Mesendoderm (in vitro differentiated cells): Measurements from ENCODE around the gene HNRNPDL.
"Not testable (repeated sequence)": the region's sequence is repeated elsewhere in the genome, so short reads cannot be mapped to it uniquely, and the experiment has no call there.

Experiments
- DNase-seq: peaks from one replicate; pipeline ENCODE4 v3.0.0; 2013
- H2AK5ac ChIP-seq: 2 replicates; pipeline ENCODE4 v1.6.1; 2013; ENCODE audit warnings: low read length, inconsistent platforms
- H2BK120ac ChIP-seq: 2 replicates; pipeline ENCODE4 v1.6.1; 2013; ENCODE audit warnings: low read depth, mild to moderate bottlenecking, low read length, moderate library complexity, mixed read lengths
- H2BK15ac ChIP-seq: replicated peaks from 2 replicates; pipeline ENCODE4 v1.6.1; 2013; ENCODE audit warnings: low read depth, mild to moderate bottlenecking, moderate library complexity
- H2BK5ac ChIP-seq: 2 replicates; pipeline ENCODE4 v1.6.1; 2013; ENCODE audit warnings: low read length, inconsistent platforms
- H3K18ac ChIP-seq: 2 replicates; pipeline ENCODE4 v1.6.1; 2013; ENCODE audit warnings: mild to moderate bottlenecking, low read length, mixed read lengths
- H3K23ac ChIP-seq: one replicate; pipeline ENCODE4 v1.6.1; 2013; ENCODE audit warnings: low read length
- H3K27ac ChIP-seq: 2 replicates; pipeline ENCODE4 v1.5.1; 2013; ENCODE audit warnings: low read depth, mild to moderate bottlenecking, inconsistent platforms, low read length, moderate library complexity
- H3K27me3 ChIP-seq: 2 replicates; pipeline ENCODE4 v1.6.1; 2013; ENCODE audit warnings: low read length, control low read depth, mild to moderate bottlenecking, inconsistent platforms; ENCODE audit not compliant: insufficient read depth, poor library complexity
- H3K36me3 ChIP-seq: 2 replicates; pipeline ENCODE4 v1.6.1; 2013; ENCODE audit warnings: low read length, inconsistent platforms; ENCODE audit not compliant: control insufficient read depth, insufficient read depth
- H3K4ac ChIP-seq: one replicate; pipeline ENCODE4 v1.6.1; 2013; ENCODE audit warnings: low read depth, mild to moderate bottlenecking, low read length, moderate library complexity
- H3K4me1 ChIP-seq: 2 replicates; pipeline ENCODE4 v1.6.1; 2013; ENCODE audit warnings: low read depth, low read length, inconsistent platforms; ENCODE audit not compliant: control insufficient read depth
- H3K4me2 ChIP-seq: 2 replicates; pipeline ENCODE4 v1.6.1; 2013; ENCODE audit warnings: low read length
- H3K4me3 ChIP-seq: 2 replicates; pipeline ENCODE4 v1.5.1; 2013; ENCODE audit warnings: mild to moderate bottlenecking, low read length
- H3K56ac ChIP-seq: one replicate; pipeline ENCODE4 v1.6.1; 2013; ENCODE audit warnings: low read length
- H3K79me1 ChIP-seq: 2 replicates; pipeline ENCODE4 v1.6.1; 2013; ENCODE audit warnings: low read length, inconsistent platforms
- H3K79me2 ChIP-seq: 2 replicates; pipeline ENCODE4 v1.6.1; 2013; ENCODE audit warnings: mild to moderate bottlenecking, low read length; ENCODE audit not compliant: control insufficient read depth, insufficient read depth
- H3K9ac ChIP-seq: 2 replicates; pipeline ENCODE4 v1.6.1; 2013; ENCODE audit warnings: low read length, inconsistent platforms
- H4K5ac ChIP-seq: one replicate; pipeline ENCODE4 v1.6.1; 2013; ENCODE audit warnings: low read length
- H4K8ac ChIP-seq: one replicate; pipeline ENCODE4 v1.6.1; 2013; ENCODE audit warnings: low read depth, mild to moderate bottlenecking, control low read depth, low read length, moderate library complexity
- WGBS: extraction: QIAGEN DNeasy Blood & Tissue Kit; methylation state at CpG from one replicate; pipeline ENCODE4 v1.1.7; 2013; ENCODE audit warnings: low lambda C conversion rate, missing lambda C conversion rate; ENCODE audit not compliant: insufficient coverage; ENCODE audit errors: extremely low coverage; 5-methylcytosine and 5-hydroxymethylcytosine counted together

Gene HNRNPDL

DNA sequence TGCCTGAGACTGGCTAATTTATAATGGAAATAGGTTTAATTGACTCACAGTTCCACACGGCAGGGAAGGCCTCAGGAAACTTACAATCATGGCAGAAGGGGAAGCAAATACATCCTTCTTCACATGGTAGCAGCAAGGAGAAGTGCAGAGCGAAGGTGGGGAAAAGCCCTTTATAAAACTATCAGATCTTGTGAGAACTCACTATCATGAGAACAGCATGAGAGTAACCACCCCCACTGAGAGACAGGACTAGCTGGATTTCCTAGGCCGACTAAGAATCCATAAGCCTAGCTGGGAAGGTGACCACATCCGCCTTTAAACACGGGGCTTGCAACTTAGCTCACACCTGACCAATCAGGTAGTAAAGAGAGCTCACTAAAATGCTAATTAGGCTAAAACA is 42.8 kb upstream of the HNRNPDL start:
- not testable (repeated sequence) for H2BK15ac ChIP-seq, H3K27ac ChIP-seq, H3K27me3 ChIP-seq, H2BK5ac ChIP-seq, H3K4me3 ChIP-seq, H3K18ac ChIP-seq, H4K5ac ChIP-seq, H3K4me1 ChIP-seq, H3K4me2 ChIP-seq, H3K4ac ChIP-seq, H3K79me1 ChIP-seq, H2BK120ac ChIP-seq, H3K56ac ChIP-seq, H2AK5ac ChIP-seq, H3K9ac ChIP-seq, H3K23ac ChIP-seq, H3K36me3 ChIP-seq, H3K79me2 ChIP-seq, H4K8ac ChIP-seq
- peak; percentile 59 for DNase-seq
- no CpG with 5 or more reads among the region's 5 CpGs for WGBS

- H3K23ac ChIP-seq = no peak overlapping the region
- H4K8ac ChIP-seq = no peak overlapping the region
- no peak overlapping the region for H4K5ac ChIP-seq
- no peaks in the 10 kb centered on the region for H3K79me2 ChIP-seq
- no peak overlapping the region for H2BK5ac ChIP-seq
- H3K4me1 ChIP-seq = peaks cover 2% of the 10 kb centered on the region
- H2BK120ac ChIP-seq = no peak overlapping the region
- H3K4me2 ChIP-seq = no peak overlapping the region
- H3K36me3 ChIP-seq = no peaks in the 10 kb centered on the region
- H3K27ac ChIP-seq = peak overlapping the region; percentile 71
- no peak overlapping the region for H3K18ac ChIP-seq
- peak; percentile 43 for DNase-seq
- no peaks in the 10 kb centered on the region for H3K27me3 ChIP-seq
- H3K56ac ChIP-seq = peak overlapping the region; percentile 44
- no peaks in the 10 kb centered on the region for H3K79me1 ChIP-seq
- H3K4me3 ChIP-seq = no peak overlapping the region
- no peak overlapping the region for H3K4ac ChIP-seq
- no peak overlapping the region for H2BK15ac ChIP-seq
- no peak overlapping the region for H2AK5ac ChIP-seq
- no peak overlapping the region for H3K9ac ChIP-seq
- WGBS = no CpG with 5 or more reads among the region's 2 CpGs
Measured at GRCh38 chr4:82469791-82470345, 39.6 kb upstream of the HNRNPDL start.

GRCh38 chr4:82467471-82467870 is 37.2 kb upstream of the HNRNPDL start:
- Histone ChIP-seq H3K4me1 (peaks cover 2% of the 10 kb centered on the region), H3K18ac (no peak overlapping the region), H3K4me3 (no peak overlapping the region), H4K8ac (no peak overlapping the region), H3K36me3 (peaks cover 1% of the 10 kb centered on the region), H3K27ac (no peak overlapping the region), H2BK5ac (no peak overlapping the region), H3K79me2 (no peaks in the 10 kb centered on the region), H2BK120ac (no peak overlapping the region), H3K56ac (no peak overlapping the region), H3K23ac (no peak overlapping the region), H3K4me2 (no peak overlapping the region), H2AK5ac (no peak overlapping the region), H3K79me1 (no peaks in the 10 kb centered on the region), H2BK15ac (no peak overlapping the region), H3K9ac (no peak overlapping the region), H3K4ac (no peak overlapping the region), H3K27me3 (no peaks in the 10 kb centered on the region), H4K5ac (no peak overlapping the region)
- no CpG with 5 or more reads among the region's 3 CpGs for WGBS
- DNase-seq = no peak

DNA sequence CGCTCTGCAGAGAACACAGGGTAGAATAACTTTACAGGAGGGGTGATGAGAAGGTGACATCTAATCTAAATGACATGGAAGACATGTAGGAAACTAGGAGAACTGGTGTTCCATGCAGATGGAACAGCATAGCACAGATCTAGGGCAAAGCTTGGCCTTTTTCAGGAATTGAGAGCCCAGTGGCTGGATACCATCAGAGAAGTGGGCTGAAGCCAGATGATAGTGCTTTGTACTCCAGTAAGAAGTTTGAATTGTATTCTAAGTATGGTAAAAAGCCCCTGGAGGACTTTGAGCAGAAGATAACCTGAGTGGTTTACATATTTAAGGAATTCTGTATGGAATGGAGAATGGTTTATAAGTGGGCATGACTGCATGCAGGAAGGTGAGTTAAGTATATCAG is 33.0 kb upstream of the HNRNPDL start:
- no peak overlapping the region for H4K5ac ChIP-seq
- no peak overlapping the region for H2BK120ac ChIP-seq
- no peak overlapping the region for H2BK5ac ChIP-seq
- no peak for DNase-seq
- H3K4ac ChIP-seq = no peak overlapping the region
- no peaks in the 10 kb centered on the region for H3K79me2 ChIP-seq
- no peaks in the 10 kb centered on the region for H3K4me1 ChIP-seq
- no peak overlapping the region for H3K4me3 ChIP-seq
- H3K27me3 ChIP-seq = no peaks in the 10 kb centered on the region
- H2BK15ac ChIP-seq = no peak overlapping the region
- H3K79me1 ChIP-seq = no peaks in the 10 kb centered on the region
- H3K18ac ChIP-seq = no peak overlapping the region
- H3K9ac ChIP-seq = no peak overlapping the region
- no peak overlapping the region for H3K27ac ChIP-seq
- H3K23ac ChIP-seq = no peak overlapping the region
- no peak overlapping the region for H4K8ac ChIP-seq
- H3K36me3 ChIP-seq = peaks cover 1% of the 10 kb centered on the region
- no CpG with 5 or more reads among the region's 1 CpG for WGBS
- H3K4me2 ChIP-seq = no peak overlapping the region
- peak overlapping the region; percentile 43 for H3K56ac ChIP-seq
- no peak overlapping the region for H2AK5ac ChIP-seq

DNA sequence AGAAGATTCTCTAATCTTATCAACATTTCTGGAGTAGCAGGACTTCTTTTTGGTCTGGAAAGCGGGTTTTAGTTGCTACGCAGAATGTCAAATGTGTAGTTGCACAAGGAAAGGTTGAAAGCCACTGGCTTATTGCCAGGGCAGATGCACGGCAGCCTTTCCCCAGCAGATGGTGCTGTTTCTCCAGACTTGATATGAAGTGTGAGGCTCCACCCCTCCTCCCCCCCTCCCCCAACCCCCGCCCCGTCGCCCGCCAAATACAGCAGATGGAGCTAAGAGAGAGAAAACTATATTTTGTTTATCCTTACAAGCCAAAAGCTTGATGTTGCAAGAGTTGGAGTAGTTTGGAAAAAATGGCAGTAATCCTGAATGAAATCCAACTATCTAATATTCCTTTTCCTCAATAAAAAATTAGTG is 32.2 kb upstream of the HNRNPDL start:
- no CpG with 5 or more reads among the region's 7 CpGs for WGBS
- Histone ChIP-seq H3K36me3 (peaks cover 1% of the 10 kb centered on the region), H3K4ac (no peak overlapping the region)

DNA sequence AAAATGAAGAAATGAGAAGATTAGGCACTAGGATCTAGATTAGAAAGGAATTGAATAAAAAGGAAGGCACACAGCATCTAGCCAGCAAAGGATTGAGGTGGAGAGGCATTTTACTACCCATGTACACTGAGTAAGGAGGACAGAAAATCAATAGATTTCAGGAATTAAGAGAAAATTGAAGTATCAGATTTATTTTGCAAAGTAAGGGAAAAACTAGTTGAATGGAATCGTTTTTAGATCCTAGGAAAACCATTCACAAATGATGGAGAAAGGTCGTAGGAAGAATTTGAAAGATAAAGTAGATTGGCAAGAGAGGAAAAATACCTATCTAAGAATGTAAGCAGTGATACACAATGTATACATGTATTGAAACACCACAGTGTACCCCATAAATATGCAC is 31.4 kb upstream of the HNRNPDL start:
- Histone ChIP-seq H3K9ac (no peak overlapping the region), H3K56ac (no peak overlapping the region), H3K27ac (no peak overlapping the region), H3K4ac (no peak overlapping the region), H2BK120ac (no peak overlapping the region), H3K23ac (no peak overlapping the region), H3K18ac (no peak overlapping the region), H3K4me2 (no peak overlapping the region), H4K8ac (no peak overlapping the region), H2AK5ac (no peak overlapping the region), H4K5ac (no peak overlapping the region), H2BK15ac (no peak overlapping the region), H3K4me3 (no peak overlapping the region), H3K4me1 (no peaks in the 10 kb centered on the region), H3K79me1 (no peaks in the 10 kb centered on the region), H2BK5ac (no peak overlapping the region), H3K79me2 (no peaks in the 10 kb centered on the region), H3K36me3 (peaks cover 1% of the 10 kb centered on the region), H3K27me3 (no peaks in the 10 kb centered on the region)
- no CpG with 5 or more reads among the region's 2 CpGs for WGBS
- DNase-seq = no peak

More for the DNA sequence above, 32.2 kb upstream of the HNRNPDL start:
- no peak overlapping the region for H3K4me2 ChIP-seq
- H4K8ac ChIP-seq = no peak overlapping the region
- H3K56ac ChIP-seq = no peak overlapping the region
- no peak overlapping the region for H3K18ac ChIP-seq
- no peak overlapping the region for H2BK15ac ChIP-seq
- no peak overlapping the region for H3K27ac ChIP-seq
- no peak overlapping the region for H4K5ac ChIP-seq
- no peak overlapping the region for H3K4me3 ChIP-seq
- H3K79me2 ChIP-seq = no peaks in the 10 kb centered on the region
- no peak overlapping the region for H2AK5ac ChIP-seq
- H3K4me1 ChIP-seq = no peaks in the 10 kb centered on the region
- H3K9ac ChIP-seq = no peak overlapping the region
- no peak overlapping the region for H2BK5ac ChIP-seq
- H3K79me1 ChIP-seq = no peaks in the 10 kb centered on the region
- H3K27me3 ChIP-seq = no peaks in the 10 kb centered on the region
- H2BK120ac ChIP-seq = no peak overlapping the region
- H3K23ac ChIP-seq = no peak overlapping the region
- DNase-seq = peak; percentile 81
